K562 treated with DMSO at 1 percent for 4 hours (cell line): ENCODE measurements around the gene ACAT1. TPM values are rescaled to one million over a fixed set of nuclear protein-coding genes. Genes with fewer than 3 reads are reported as not detected.

Experiments
- total RNA-seq: library from RNA; unstranded; fragments of 300-600 nt; gene quantifications from 2 replicates; pipeline ENCODE4 v1.2.3, GENCODE V29; 2022; ENCODE audit not compliant: insufficient read depth

The ACAT1 gene
- total RNA-seq = 46.4 and 48.7 TPM in 2 replicates

DNA sequence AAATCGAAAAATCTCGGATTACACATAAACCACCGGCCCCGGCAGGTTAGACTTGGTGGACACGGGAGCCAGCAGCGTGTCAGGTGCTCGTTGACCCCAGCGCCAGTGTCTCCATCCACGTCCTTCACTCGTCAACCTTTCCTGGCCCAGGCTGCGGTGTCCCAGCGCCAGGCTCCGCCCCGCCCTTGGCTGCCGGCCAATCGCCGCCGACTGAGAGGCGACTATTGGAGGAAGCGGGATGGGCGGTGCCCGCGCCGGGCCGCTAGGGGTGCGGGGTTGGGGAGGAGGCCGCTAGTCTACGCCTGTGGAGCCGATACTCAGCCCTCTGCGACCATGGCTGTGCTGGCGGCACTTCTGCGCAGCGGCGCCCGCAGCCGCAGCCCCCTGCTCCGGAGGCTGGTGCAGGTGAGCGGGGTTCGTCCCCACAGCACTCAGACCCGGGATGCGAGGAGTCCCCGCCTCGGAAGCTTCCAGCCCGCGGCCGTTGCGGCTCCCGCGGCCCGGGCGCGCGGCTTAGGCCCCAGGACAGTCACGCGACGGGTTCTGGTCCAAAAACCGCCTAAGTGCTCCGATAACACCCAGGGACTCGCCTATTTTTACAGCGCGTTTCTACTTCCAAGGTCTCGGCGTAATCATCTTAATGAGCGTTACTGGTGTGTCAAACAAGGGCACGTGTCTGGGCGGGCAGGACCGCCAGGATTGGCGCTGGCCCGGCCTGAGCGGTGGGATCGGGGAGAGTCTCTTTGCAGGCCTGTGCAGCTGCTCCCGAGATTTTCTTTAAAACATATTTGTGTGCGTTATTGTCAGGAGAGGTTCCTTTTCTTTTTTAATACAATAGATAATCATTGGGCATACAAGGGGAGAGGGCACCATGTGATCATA is at the start of gene ACAT1:
Gene ACAT1, plus strand, starts transcription at position 294 of the 882 bp plus-strand sequence. Its CDS starts 40 bp downstream, at position 334.

Other genes with a start within 250 kb of the ACAT1 start
- gene RAB39A, start 193.1 kb upstream of the ACAT1 start, total RNA-seq = not detected in 2 replicates
- gene CUL5, start 112.7 kb upstream of the ACAT1 start, total RNA-seq = 9.0 and 10.3 TPM in 2 replicates
- 5.6 and 8.9 TPM in 2 replicates for gene NPAT, start 101.1 kb downstream of the ACAT1 start, total RNA-seq
- gene ATM, start 101.5 kb downstream of the ACAT1 start, total RNA-seq = 12.7 and 15.0 TPM in 2 replicates